ENCODE data around the gene IFNL1.
"Not testable (repeated sequence)": the region's sequence is repeated elsewhere in the genome, so short reads cannot be mapped to it uniquely, and the experiment has no call there.

The IFNL1 gene

DNA sequence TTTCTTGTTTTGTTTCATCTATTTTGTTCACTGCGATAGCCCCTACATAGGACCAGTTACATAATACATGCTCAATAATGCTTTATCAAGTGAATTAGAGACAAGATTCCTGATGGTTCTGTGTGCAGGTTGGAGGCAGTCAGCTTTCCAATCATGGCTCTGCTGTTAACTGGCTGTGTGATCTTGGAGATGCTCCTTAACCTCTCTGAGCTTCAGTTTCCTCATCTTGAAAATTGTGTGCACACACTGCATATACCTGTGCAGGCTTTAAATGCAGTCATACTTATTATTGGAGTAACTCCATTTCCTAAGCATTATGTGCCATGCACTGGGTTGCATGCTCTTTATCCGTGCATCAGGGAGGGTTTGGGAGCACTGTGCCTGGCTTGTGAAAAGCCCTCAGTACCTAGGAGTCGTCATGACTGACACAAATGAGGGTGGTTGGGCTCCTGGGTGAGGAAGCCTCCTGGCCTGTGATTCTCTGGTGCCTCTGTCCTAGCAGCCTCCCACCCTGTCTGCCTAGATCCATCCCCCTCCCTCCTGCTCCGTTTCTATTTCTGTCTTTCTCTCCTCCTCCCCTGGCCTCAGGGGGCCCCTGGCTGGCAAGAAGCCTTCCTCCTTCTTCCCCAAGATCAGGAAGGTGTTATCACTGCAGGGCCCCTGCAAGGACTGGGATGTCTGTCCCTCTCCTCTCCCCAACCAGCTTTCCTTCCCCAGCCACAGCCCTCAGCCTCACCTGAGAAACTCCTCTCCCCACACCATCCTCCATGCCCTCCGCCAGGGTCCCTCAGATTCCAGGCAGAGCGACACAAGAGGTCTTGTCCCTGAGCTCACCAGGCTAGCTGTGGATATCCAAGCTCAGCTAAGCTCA, 8.7 kb downstream of the IFNL1 start:
- FAIRE-seq: no peak
- DNase-seq (ENCODE audit: insufficient read length): no peak
- TF ChIP-seq POLR2AphosphoS5 (IDR thresholded peaks at IDR 0.05; ENCODE audit: low read depth, low read length) (no peak), TAF1 (IDR thresholded peaks at IDR 0.05; ENCODE audit: borderline replicate concordance, low read depth, low read length) (no peak), POLR2A (IDR thresholded peaks at IDR 0.05; ENCODE audit: low read depth, low read length) (no peak)

DNA sequence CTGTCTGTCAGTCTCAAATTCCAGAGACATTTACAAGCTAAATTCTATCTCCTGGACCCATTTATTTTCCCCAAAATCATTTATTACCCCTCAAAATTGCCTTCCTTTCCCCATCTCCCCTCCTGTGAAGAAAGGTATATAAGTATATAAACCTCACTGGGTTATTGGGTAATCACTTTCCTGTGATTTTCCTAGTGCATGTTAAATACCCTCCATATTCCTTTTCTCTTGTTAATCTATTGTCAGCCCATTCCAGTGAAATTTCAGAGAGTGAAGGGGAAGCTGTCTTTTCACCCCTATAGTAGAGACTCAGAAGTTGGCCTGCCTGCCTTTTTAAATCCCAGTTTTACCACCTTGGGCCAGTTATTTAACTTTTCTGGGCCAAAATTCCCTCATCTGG, 9.9 kb downstream of the IFNL1 start:
- TF ChIP-seq TAF1 (IDR thresholded peaks at IDR 0.05; ENCODE audit: borderline replicate concordance, low read depth, low read length) (no peak), POLR2A (IDR thresholded peaks at IDR 0.05; ENCODE audit: low read depth, low read length) (no peak), POLR2AphosphoS5 (IDR thresholded peaks at IDR 0.05; ENCODE audit: low read depth, low read length) (no peak)

DNA sequence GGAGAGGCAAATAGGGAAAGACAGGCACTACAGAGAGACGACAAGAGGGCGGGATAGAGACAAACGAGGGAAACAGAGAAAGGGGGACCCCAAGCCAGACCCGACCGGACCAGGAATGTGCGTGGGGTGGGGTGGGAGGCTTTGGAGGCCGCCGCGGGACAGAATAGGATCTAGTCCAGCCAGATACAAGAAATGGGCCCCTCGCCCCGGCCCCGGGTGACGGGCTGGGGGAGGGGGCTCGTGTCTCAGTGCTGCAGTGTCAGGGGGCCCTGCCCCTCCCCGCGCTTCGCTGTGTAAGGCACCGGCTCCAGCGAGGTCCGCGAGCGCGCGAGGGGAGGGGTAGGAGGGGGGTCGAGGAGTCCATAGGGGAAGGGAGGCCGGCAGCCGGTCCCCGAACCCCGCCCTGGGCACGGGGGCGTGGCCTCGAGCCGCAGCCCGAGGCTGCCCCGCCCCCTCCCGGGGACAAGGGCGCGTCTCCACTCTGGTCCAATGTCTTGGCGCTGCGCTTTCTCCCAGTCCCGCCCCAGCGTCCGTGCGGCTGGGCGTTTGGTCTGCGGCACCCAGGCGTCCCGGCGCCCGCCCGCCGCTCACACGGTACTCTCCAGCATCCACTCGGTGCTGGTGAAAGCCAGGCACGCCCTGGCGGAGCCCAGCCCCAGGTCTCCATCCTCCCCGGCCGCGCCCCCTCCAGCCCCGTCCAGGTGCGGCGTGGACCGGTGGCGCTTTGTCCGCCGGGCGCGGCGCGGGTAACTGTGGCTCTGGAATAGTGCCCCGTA, 11.0 kb downstream of the IFNL1 start:
- no peak for FAIRE-seq
- DNase-seq (ENCODE audit: insufficient read length): no peak
- no peak for TF ChIP-seq POLR2AphosphoS5 (IDR thresholded peaks at IDR 0.05; ENCODE audit: low read depth, low read length)

More for the DNA sequence above, 9.9 kb downstream of the IFNL1 start:
- DNase-seq (ENCODE audit: insufficient read length) (no peak), FAIRE-seq (no peak)

DNA sequence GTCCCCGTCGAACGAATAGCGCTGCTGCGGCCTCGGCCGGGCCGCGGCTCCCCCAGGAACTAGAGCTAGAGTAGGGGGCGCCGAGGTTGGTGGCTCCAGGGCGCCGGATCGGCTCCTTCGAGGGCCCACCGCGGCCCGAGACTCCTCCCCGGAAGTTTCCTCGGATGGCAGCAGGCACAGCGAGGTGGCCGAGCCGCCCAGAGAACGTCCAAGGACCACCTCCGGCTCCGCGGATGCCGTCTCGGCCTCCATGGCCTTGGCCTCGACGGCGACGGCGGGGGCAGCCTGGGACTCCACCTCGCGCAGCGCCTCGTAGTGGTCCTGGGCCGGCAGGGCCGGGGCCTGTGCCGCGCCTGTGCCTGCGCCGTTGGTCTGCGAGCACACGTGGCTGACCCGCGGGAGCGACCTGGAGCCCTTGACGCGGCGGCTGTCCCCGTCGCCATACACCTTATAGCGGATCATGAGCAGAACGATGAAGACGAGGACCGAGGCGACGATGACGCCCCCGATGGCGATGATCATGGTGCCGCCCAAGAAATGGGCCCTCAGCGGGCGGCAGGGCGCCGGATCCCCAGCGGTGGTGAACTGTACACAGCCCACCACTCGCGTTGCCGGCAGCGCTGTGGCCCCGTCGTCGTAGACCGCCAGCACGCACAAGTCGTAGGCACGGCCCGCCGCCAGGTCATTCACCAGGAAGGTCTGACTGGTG, 11.8 kb downstream of the IFNL1 start:
- DNase-seq (ENCODE audit: insufficient read length): no peak
- no peak for FAIRE-seq
- TF ChIP-seq POLR2A (IDR thresholded peaks at IDR 0.05; ENCODE audit: low read depth, low read length) (no peak), TAF1 (IDR thresholded peaks at IDR 0.05; ENCODE audit: borderline replicate concordance, low read depth, low read length) (no peak), POLR2AphosphoS5 (IDR thresholded peaks at IDR 0.05; ENCODE audit: low read depth, low read length) (no peak)

DNA sequence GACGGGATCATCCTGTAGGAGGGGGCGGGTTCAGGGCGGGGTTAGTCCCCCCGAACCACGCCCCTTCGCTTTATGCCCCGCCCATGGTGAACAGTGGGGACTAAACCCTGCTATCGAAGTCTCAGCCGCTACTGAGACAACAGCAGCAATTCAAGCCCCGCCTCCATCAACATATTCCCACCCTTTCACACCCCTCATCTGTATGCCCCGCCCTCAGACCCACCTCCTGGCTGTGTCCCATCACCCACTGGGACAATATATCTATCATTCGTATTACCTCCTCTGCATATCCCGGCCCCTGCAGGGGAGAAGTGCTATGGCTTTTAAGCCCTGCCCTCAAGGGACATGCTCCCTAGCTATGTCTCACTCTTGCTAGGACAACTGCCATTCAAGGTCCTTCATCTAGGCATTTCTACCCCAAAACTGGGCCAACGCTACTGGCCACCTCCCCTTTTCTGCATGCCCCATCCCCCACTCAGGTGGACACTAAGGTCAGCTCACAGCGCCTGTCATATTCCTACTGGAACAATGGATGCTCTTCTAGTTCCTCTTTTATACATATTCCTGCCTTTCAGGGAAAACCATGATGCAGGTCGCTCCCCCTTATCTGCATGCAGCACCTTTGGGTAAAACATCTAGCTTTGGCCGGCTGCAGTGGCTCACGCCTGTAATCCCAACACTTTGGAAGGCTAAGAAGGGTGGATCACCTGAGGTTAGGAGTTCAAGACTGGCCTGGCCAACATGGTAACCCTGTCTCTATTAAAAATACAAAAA, 12.5 kb downstream of the IFNL1 start:
- no peak for FAIRE-seq
- TF ChIP-seq POLR2A (IDR thresholded peaks at IDR 0.05; ENCODE audit: low read depth, low read length) (no peak), POLR2AphosphoS5 (IDR thresholded peaks at IDR 0.05; ENCODE audit: low read depth, low read length) (no peak), TAF1 (IDR thresholded peaks at IDR 0.05; ENCODE audit: borderline replicate concordance, low read depth, low read length) (no peak)
- no peak for DNase-seq (ENCODE audit: insufficient read length)

DNA sequence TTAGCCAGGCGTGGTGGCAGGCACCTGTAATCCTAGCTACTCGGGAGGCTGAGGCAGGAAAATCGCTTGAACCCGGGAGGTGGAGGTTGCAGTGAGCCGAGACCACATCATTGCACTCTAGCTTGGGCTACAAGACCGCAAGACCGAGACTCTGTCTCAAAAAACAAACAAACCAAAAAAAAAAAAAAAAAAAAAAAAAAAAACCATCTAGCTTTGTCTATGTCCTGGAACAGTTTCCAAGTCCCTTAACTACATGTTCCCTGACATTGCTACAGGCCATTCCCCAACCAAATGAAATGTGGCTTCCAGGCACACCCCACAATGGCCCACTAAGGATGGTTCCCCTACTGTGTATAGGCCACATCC, 13.1 kb downstream of the IFNL1 start:
- FAIRE-seq; DNase-seq (ENCODE audit: insufficient read length): not testable (repeated sequence)

DNA sequence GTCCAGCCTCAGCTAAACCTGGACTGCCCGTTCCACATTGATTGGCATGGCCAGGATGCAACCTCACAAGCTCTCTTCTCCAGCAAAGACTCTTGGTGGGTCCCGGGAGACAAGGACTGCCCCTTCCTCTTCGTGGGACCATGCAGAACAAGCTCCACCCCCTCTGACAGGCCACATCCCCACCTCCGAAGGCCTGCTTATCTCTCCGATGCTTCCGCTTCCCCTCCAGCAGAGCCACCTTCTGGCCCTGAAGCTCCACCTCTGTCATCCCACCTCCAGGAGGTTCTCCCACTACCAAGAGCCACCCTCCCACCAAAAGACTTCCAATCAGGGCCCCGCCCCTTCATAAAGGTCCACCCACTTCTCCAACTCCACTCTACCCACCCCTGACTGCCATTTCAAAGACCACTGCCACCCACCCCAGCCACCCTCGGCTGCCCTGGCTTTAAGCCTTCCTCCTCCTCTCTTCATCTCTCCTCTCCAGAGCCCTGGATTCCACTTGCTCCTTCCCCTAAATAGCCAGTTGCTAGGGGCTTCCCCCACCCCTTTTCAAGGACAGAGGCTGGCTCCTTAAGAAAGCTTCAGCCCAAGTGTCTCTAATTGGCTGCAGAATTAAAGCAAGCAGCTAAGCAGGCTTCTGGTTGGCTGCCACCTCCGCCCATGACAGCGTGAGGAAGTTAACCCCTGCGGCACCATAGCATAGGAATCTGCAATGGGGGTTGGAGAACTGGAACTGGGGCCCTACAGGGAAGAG, 14.5 kb downstream of the IFNL1 start:
- FAIRE-seq: no peak

DNA sequence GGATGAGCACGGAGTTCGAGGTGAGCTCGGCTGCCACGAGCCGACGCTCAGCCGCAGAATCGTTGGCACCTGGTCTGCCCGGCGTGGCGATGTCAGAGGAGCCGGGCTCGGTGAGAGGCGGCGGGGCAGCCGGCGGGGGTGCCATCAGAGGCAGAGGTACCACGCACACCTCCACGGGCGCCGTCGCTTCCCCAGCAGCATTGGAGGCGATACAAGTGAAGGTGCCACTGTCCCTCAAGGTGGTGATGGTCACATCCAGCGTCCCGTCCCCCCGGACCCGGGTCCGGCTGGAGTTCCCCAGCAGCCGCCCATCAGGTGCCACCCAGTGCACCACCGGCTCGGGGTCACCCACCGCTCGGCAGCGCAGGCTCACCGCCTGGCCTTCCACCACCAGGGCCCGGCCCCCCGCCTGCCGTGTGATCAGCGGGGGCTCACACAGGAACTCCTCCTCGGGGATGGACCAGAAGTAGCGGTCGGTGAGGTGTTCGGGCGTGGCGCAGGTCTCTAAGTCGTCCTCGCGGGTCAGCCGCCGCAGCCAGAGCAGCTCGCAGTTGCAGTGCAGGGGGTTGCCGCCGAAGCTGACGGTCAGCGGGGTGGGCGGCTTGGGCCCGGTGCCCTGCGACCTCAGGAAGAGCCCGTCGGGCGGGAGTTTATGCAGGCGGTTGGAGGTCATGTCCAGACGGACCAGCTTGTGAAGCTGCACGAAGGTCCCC, 18.0 kb downstream of the IFNL1 start:
- FAIRE-seq: no peak
- no peak for DNase-seq (ENCODE audit: insufficient read length)
- TF ChIP-seq TAF1 (IDR thresholded peaks at IDR 0.05; ENCODE audit: borderline replicate concordance, low read depth, low read length) (no peak), POLR2A (IDR thresholded peaks at IDR 0.05; ENCODE audit: low read depth, low read length) (no peak), POLR2AphosphoS5 (IDR thresholded peaks at IDR 0.05; ENCODE audit: low read depth, low read length) (no peak)

More for the DNA sequence above, 14.5 kb downstream of the IFNL1 start:
- no peak for DNase-seq (ENCODE audit: insufficient read length)
- TF ChIP-seq TAF1 (IDR thresholded peaks at IDR 0.05; ENCODE audit: borderline replicate concordance, low read depth, low read length): no peak
- no peak for TF ChIP-seq POLR2AphosphoS5 (IDR thresholded peaks at IDR 0.05; ENCODE audit: low read depth, low read length)
- no peak for TF ChIP-seq POLR2A (IDR thresholded peaks at IDR 0.05; ENCODE audit: low read depth, low read length)

DNA sequence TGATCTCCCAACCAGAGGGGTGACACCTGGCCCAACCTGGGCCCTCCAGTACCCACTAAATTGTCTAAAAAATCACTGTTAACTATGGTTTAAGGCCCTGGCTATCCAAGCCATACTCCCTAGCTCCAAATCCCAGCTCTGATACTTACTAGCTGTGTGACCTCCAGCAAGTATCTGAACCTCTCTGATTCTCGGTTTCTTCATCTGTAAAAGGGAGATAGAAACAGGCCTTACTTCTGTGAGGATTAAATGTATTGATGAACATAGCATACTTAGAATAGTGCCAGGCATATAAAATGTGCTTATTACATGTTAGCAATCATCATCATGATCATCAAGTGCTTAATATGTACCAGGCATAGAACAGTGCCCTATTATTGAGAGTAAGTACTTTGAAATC, 19.7 kb downstream of the IFNL1 start:
- no peak for TF ChIP-seq POLR2AphosphoS5 (IDR thresholded peaks at IDR 0.05; ENCODE audit: low read depth, low read length)
- TF ChIP-seq TAF1 (IDR thresholded peaks at IDR 0.05; ENCODE audit: borderline replicate concordance, low read depth, low read length): no peak
- TF ChIP-seq POLR2A (IDR thresholded peaks at IDR 0.05; ENCODE audit: low read depth, low read length): no peak
- FAIRE-seq: no peak

More for the DNA sequence above, 19.7 kb downstream of the IFNL1 start:
- DNase-seq (ENCODE audit: insufficient read length): no peak
